Naive thymus-derived CD4-positive, alpha-beta T cell (primary cell): ENCODE data around the gene CRBN. TPM values are rescaled to one million over a fixed set of nuclear protein-coding genes. Genes with fewer than 3 reads are reported as not detected.

ENCODE experiments used
- ATAC-seq: fragments of 150-1000 bp; cut with Tn5 transposase; 2 replicates; pipeline ENCODE4 v1.10.0; 2021; ENCODE audit warnings: mild to moderate bottlenecking, moderate library complexity
- CTCF ChIA-PET: fragments of 350-600 bp; sonication (Branson Sonifier 250); formaldehyde crosslinking; loops from one replicate; lab custom pipeline; 2021; ENCODE audit warnings: antibody characterized with exemption; lab: Charles Lee
- POLR2A ChIA-PET: fragments of 350-600 bp; sonication (Branson Sonifier 250); formaldehyde crosslinking; loops from one replicate; lab custom pipeline; 2021; ENCODE audit warnings: antibody characterized with exemption, inconsistent platforms; lab: Charles Lee
- DNase-seq, 9 donors: peaks; one replicate each; pipeline versions ENCODE4 v3.0.0 to v3.0.0-alpha.2; 2020 to 2022; ENCODE audit warnings: mixed read lengths in 1 of 9
- H3K27ac ChIP-seq: one replicate; pipeline ENCODE4 v1.7.0; 2013; ENCODE audit warnings: mild to moderate bottlenecking, low read depth, low read length, moderate library complexity
- H3K27me3 ChIP-seq, 2 donors: one replicate each; pipeline ENCODE4 v1.7.0; 2013; ENCODE audit warnings: low read length in 2 of 2, mild to moderate bottlenecking in 2 of 2, moderate library complexity in 2 of 2; ENCODE audit not compliant: control insufficient read depth in 2 of 2, insufficient read depth in 2 of 2
- H3K36me3 ChIP-seq, 3 experiments: 1 replicate in 2 of 3; 2 replicates in 1 of 3; pipeline ENCODE4 v1.7.0; 2013; ENCODE audit warnings: low read length in 3 of 3, mild to moderate bottlenecking in 3 of 3, moderate library complexity in 1 of 3; ENCODE audit not compliant: insufficient read depth in 3 of 3, control insufficient read depth in 2 of 3
- H3K4me1 ChIP-seq, 2 donors: one replicate each; pipeline ENCODE4 v1.7.0; 2013; ENCODE audit warnings: low read length in 2 of 2, mild to moderate bottlenecking in 2 of 2, moderate library complexity in 1 of 2; ENCODE audit not compliant: control insufficient read depth in 2 of 2, insufficient read depth in 2 of 2
- H3K4me3 ChIP-seq: 2 replicates; pipeline ENCODE4 v1.7.0; 2013; ENCODE audit warnings: mild to moderate bottlenecking, low read length
- H3K9me3 ChIP-seq, 3 experiments: 1 replicate in 2 of 3; 2 replicates in 1 of 3; pipeline ENCODE4 v1.7.0; 2013; ENCODE audit warnings: low read length in 3 of 3; ENCODE audit not compliant: control insufficient read depth in 2 of 3
- H3K27ac Mint-ChIP-seq, 9 donors: one replicate each; pipeline ENCODE4 v1.8.0; 2020 to 2022; ENCODE audit warnings: mixed read lengths in 9 of 9, mild to moderate bottlenecking in 8 of 9, moderate library complexity in 5 of 9, inconsistent platforms in 2 of 9
- H3K27me3 Mint-ChIP-seq, 5 donors: one replicate each; pipeline ENCODE4 v1.8.0; 2021 to 2022; ENCODE audit warnings: mixed read lengths in 5 of 5, mild to moderate bottlenecking in 1 of 5
- H3K36me3 Mint-ChIP-seq, 5 donors: one replicate each; pipeline ENCODE4 v1.8.0; 2020 to 2022; ENCODE audit warnings: mixed read lengths in 5 of 5, mild to moderate bottlenecking in 3 of 5, inconsistent platforms in 1 of 5
- H3K4me1 Mint-ChIP-seq, 7 donors: one replicate each; pipeline ENCODE4 v1.8.0; 2020 to 2022; ENCODE audit warnings: mixed read lengths in 7 of 7, mild to moderate bottlenecking in 3 of 7, inconsistent platforms in 1 of 7
- H3K4me3 Mint-ChIP-seq, 10 donors: one replicate each; pipeline ENCODE4 v1.8.0; 2020 to 2022; ENCODE audit warnings: mild to moderate bottlenecking in 10 of 10, mixed read lengths in 10 of 10, moderate library complexity in 6 of 10, inconsistent platforms in 2 of 10
- H3K9me3 Mint-ChIP-seq, 11 donors: one replicate each; pipeline ENCODE4 v1.8.0; 2020 to 2022; ENCODE audit warnings: mixed read lengths in 11 of 11, mild to moderate bottlenecking in 4 of 11, inconsistent platforms in 1 of 11, moderate library complexity in 1 of 11
- intact Hi-C, 2 donors: fragments of 100-400 bp; cut with micrococcal nuclease; formaldehyde crosslinking; loops; one replicate each; pipeline ENCODE4 v1.15.1; 2023
- polyA plus RNA-seq, 2 donors: library from polyadenylated mRNA; unstranded; fragments of 300-500 nt; fragmentation: Illumina TruSeq; gene quantifications; one replicate each; pipeline ENCODE4 v1.2.3, GENCODE V29; 2021
- total RNA-seq, 6 experiments: library from RNA in 5 of 6; stranded (reverse) in 5 of 6; gene quantifications; 1 replicate in 5 of 6; 2 replicates in 1 of 6; pipeline ENCODE4 v1.2.3 and lab custom pipeline; 2021 to 2026

The CRBN gene
- total and polyA plus RNA-seq, 7 experiments from 2014 or later, result 69.1 to 198 (median 162) TPM

DNA sequence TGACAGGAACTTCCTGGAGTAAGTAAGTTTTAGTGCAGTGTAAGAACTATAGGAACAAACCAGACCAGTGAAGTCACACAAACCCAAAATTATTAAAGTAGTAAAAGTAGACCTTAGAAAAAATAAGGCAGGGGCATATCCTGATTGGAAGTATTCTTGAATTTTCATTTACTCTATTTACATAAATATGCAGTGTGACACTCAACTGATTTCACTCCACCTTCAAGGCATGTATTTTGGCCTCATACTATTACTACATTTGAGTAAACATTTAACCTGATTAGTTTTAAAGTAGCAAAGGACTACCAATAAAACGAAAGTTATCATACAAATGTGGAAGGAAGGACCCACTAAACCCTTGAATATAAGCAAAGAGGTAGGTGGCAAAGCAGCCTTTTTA is 29.9 kb downstream of the CRBN start:
- no peaks in the 10 kb centered on the region for H3K27me3 Mint-ChIP-seq
- H3K4me1 Mint-ChIP-seq, result peaks cover 0 to 49% (median 23%) of the 10 kb centered on the region in 7 donors
- peaks cover 0 to 57% (median 33%) of the 10 kb centered on the region in 5 donors for H3K36me3 Mint-ChIP-seq
- ChIA-PET CTCF (no interaction called here), POLR2A (interaction anchor here (1.2 kb wide), 1 partner anchor 8 kb away, joined by 3 read pairs; no protein-coding TSS in a partner anchor)
- H3K27ac ChIP-seq, result peak overlapping the region; percentile 37
- no peak overlapping the region for H3K4me3 Mint-ChIP-seq
- H3K36me3 ChIP-seq, result peaks cover 15 to 78% (median 39%) of the 10 kb centered on the region in 3 experiments
- no peaks in the 10 kb centered on the region for H3K27me3 ChIP-seq
- no peak overlapping the region for H3K4me3 ChIP-seq
- peak overlapping the region in 8 of 9 donors; percentile 38 to 81 (median 64) for H3K27ac Mint-ChIP-seq
- no peaks in the 10 kb centered on the region for H3K9me3 ChIP-seq
- DNase-seq (no peak), ATAC-seq (no peak)
- intact Hi-C loops, result no loop called here
- H3K9me3 Mint-ChIP-seq, result no peaks in the 10 kb centered on the region
- H3K4me1 ChIP-seq, result peaks cover 0 to 8% of the 10 kb centered on the region in 2 donors

DNA sequence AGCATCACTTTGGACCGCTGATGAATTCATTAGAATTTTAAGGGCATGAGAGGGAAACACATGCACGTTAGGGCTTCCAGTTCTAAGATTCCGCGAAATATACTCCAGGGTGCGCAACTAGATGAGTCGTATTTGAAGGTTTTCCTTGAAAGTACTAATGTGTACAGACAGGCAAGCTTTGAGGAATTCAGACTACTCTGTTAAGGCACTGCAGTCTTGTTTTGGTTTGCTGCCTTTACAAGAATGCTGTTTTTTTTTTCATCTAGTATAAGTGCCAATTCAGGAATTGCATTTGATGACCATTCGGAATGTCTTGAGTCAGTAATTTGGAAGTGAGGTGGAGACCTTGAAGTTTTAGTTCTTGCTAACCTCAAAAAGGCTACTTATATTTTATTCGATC is 33.7 kb downstream of the CRBN start:
- ATAC-seq (no peak), DNase-seq (no peak)
- Histone ChIP-seq H3K9me3 (no peaks in the 10 kb centered on the region), H3K27me3 (no peaks in the 10 kb centered on the region), H3K27ac (no peak overlapping the region), H3K4me3 (no peak overlapping the region), H3K4me1 (peaks cover 0 to 8% of the 10 kb centered on the region in 2 donors), H3K36me3 (peaks cover 6 to 79% (median 17%) of the 10 kb centered on the region in 3 experiments)
- Mint-ChIP-seq H3K9me3 (no peaks in the 10 kb centered on the region), H3K36me3 (peaks cover 0 to 55% (median 26%) of the 10 kb centered on the region in 5 donors), H3K4me1 (peaks cover 6 to 25% (median 19%) of the 10 kb centered on the region in 7 donors), H3K27me3 (no peaks in the 10 kb centered on the region), H3K27ac (peak overlapping the region in 3 of 9 donors; percentile 27 to 77 (median 54)), H3K4me3 (no peak overlapping the region)
- ChIA-PET CTCF (no interaction called here), POLR2A (interaction anchor here (0.6 kb wide), 1 partner anchor 1160 kb away, joined by 6 read pairs; no protein-coding TSS in a partner anchor)
- intact Hi-C loops, result loop anchor here in 1 of 2 donors (1.0 kb wide), 1 partner anchor 9 kb away; no protein-coding TSS in a partner anchor

DNA sequence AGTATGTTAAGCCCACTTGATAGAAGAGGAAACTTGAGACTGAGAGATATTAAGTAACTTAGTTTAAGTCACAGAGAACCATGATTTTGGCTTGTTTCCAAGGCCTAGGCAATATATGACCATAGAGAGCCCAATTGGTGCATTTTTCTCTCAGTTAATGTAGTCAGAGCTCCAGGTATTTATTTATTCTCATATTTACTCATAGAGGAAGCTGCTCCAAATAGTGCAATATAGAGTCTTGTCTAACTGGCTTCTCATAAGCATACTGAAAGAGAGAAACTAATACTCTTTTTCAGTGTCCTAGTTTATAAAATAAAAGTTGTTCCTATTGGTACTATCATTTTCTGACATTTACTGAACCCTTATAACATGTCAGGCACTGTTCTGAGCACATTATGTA is 37.6 kb downstream of the CRBN start:
- H3K4me1 Mint-ChIP-seq, result peaks cover 13 to 35% (median 30%) of the 10 kb centered on the region in 7 donors
- ChIA-PET CTCF (no interaction called here), POLR2A (interaction anchor here (1.0 kb wide), 1 partner anchor 8 kb away, joined by 3 read pairs; no protein-coding TSS in a partner anchor)
- Histone ChIP-seq H3K36me3 (peaks cover 0 to 84% (median 12%) of the 10 kb centered on the region in 3 experiments), H3K4me1 (no peaks in the 10 kb centered on the region), H3K27me3 (no peaks in the 10 kb centered on the region), H3K4me3 (no peak overlapping the region), H3K27ac (peak overlapping the region; percentile 2), H3K9me3 (no peaks in the 10 kb centered on the region)
- H3K36me3 Mint-ChIP-seq, result peaks cover 8 to 67% (median 39%) of the 10 kb centered on the region in 5 donors
- no peaks in the 10 kb centered on the region for H3K27me3 Mint-ChIP-seq
- ATAC-seq (no peak), DNase-seq (no peak)
- H3K27ac Mint-ChIP-seq, result peak overlapping the region in 5 of 9 donors; percentile 39 to 83 (median 50)
- no peaks in the 10 kb centered on the region for H3K9me3 Mint-ChIP-seq
- intact Hi-C loops, result no loop called here
- H3K4me3 Mint-ChIP-seq, result no peak overlapping the region

DNA sequence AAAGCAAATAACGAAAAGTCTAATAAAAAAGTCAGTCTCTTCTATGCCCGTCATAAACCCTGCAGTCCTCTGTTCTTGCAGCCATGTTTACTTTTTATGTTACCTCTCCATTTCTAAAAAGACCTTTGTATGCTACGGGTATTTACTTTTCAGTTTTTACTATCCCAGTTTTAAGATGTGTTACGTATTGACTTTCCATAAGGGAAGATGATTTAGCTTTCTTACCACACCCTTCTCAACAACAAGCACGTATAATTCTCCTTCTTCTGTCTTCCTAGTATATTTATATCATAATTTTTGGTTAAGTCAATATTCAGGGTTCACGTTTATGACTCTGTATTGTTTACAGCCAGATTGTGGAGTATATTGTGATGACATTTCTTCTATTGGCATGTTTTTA is 42.0 kb downstream of the CRBN start:
- intact Hi-C loops, result no loop called here
- H3K27me3 Mint-ChIP-seq, result no peaks in the 10 kb centered on the region
- DNase-seq (no peak), ATAC-seq (no peak)
- H3K36me3 Mint-ChIP-seq, result peaks cover 8 to 44% (median 34%) of the 10 kb centered on the region in 5 donors
- no peaks in the 10 kb centered on the region for H3K9me3 Mint-ChIP-seq
- Histone ChIP-seq H3K9me3 (no peaks in the 10 kb centered on the region), H3K27me3 (no peaks in the 10 kb centered on the region), H3K36me3 (peaks cover 0 to 57% (median 0%) of the 10 kb centered on the region in 3 experiments), H3K4me1 (peaks cover 0 to 17% of the 10 kb centered on the region in 2 donors), H3K27ac (peak overlapping the region; percentile 43), H3K4me3 (no peak overlapping the region)
- H3K4me3 Mint-ChIP-seq, result no peak overlapping the region
- H3K27ac Mint-ChIP-seq, result peak overlapping the region in 8 of 9 donors; percentile 36 to 83 (median 74)
- peaks cover 38 to 73% (median 64%) of the 10 kb centered on the region in 7 donors for H3K4me1 Mint-ChIP-seq
- ChIA-PET POLR2A (interaction anchor here (1.6 kb wide), 1 partner anchor 8 kb away, joined by 4 read pairs; no protein-coding TSS in a partner anchor), CTCF (no interaction called here)

DNA sequence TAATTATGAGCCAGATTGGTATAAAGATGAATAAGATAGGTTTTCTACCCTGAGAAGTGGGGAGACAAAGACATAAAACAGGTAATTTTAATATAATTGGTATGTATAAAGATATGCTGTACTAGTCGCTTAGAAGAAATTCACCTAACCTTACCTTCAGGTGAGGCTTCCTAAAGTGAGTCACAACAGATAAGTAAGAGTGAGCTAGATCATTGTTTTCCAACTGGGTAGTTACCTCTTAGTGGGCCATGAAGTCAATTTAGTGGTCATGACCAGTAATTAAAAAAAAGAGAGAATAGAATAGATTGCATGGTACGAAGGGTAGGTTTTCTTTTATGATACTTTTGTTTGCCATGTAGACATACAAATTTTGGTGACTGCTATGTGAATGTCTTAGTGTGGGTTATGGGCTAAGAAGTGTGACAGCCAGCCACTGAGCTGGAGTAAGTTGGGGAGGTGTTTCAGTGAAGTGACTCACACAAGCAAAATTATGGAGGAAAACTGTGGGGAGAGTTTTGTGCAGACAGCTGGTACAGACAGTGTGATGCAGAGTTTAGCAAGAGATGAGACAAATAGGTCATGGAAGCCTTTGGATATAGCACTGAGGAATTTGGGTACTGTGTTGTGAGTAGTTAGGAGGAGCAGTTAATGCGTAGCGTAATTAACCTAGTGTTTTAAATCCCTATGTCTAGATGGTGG is 44.6 kb downstream of the CRBN start:
- intact Hi-C loops, result loop anchor here in 1 of 2 donors (1.0 kb wide), 1 partner anchor 8 kb away; no protein-coding TSS in a partner anchor
- peak overlapping the region; percentile 55 for H3K27ac ChIP-seq
- Mint-ChIP-seq H3K27ac (peak overlapping the region; percentile 6 to 83 (median 71)), H3K4me1 (peaks cover 32 to 71% (median 69%) of the 10 kb centered on the region in 7 donors), H3K9me3 (no peaks in the 10 kb centered on the region), H3K4me3 (peak overlapping the region in 7 of 10 donors; percentile 1 to 42 (median 13)), H3K36me3 (peaks cover 8 to 37% (median 23%) of the 10 kb centered on the region in 5 donors), H3K27me3 (no peaks in the 10 kb centered on the region)
- H3K4me3 ChIP-seq, result no peak overlapping the region
- DNase-seq (no peak), ATAC-seq (peak; percentile 20)
- POLR2A ChIA-PET, result interaction anchor here (0.6 to 1.1 kb wide), 2 partner anchors 12 to 34 kb away, joined by 3 to 6 read pairs; no protein-coding TSS in a partner anchor
- H3K4me1 ChIP-seq, result peaks cover 0 to 17% of the 10 kb centered on the region in 2 donors
- CTCF ChIA-PET, result no interaction called here
- no peaks in the 10 kb centered on the region for H3K9me3 ChIP-seq
- H3K27me3 ChIP-seq, result no peaks in the 10 kb centered on the region
- peaks cover 0 to 36% (median 4%) of the 10 kb centered on the region in 3 experiments for H3K36me3 ChIP-seq

DNA sequence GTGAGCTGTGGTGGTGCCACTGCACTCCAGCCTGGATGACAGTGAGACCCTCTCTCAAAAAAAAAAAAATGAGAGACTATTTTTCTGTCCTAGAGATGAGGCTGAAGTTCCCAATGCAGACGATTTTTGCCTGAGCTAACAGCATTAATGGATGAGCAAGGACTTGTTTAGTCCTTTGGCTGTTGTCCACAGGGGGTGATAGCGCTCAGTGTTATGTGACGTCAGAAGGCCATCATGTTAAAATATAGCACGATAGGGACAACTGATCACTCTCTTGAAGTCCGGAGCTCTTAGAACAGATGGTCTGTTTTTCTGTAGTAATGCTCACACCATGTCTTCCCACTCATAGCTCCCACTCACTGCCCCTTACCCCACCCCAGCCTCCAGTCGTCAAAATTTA is 46.0 kb downstream of the CRBN start:
- H3K4me1 Mint-ChIP-seq, result peaks cover 32 to 75% (median 72%) of the 10 kb centered on the region in 7 donors
- ChIA-PET POLR2A (interaction anchor here (0.6 to 0.8 kb wide), 2 partner anchors 29 to 35 kb away, joined by 3 to 4 read pairs; no protein-coding TSS in a partner anchor), CTCF (interaction anchor here (1.2 kb wide), 1 partner anchor 9 kb away, joined by 4 read pairs; no protein-coding TSS in a partner anchor)
- Histone ChIP-seq H3K4me3 (no peak overlapping the region), H3K36me3 (peaks cover 0 to 30% (median 6%) of the 10 kb centered on the region in 3 experiments), H3K9me3 (no peaks in the 10 kb centered on the region), H3K27ac (peak overlapping the region; percentile 34), H3K4me1 (peaks cover 0 to 27% of the 10 kb centered on the region in 2 donors), H3K27me3 (no peaks in the 10 kb centered on the region)
- H3K27ac Mint-ChIP-seq, result peak overlapping the region in 5 of 9 donors; percentile 4 to 78 (median 67)
- DNase-seq, result no peak
- peaks cover 3 to 37% (median 22%) of the 10 kb centered on the region in 5 donors for H3K36me3 Mint-ChIP-seq
- ATAC-seq, result no peak
- intact Hi-C loops, result no loop called here
- no peaks in the 10 kb centered on the region for H3K27me3 Mint-ChIP-seq
- no peaks in the 10 kb centered on the region for H3K9me3 Mint-ChIP-seq
- peak overlapping the region in 2 of 10 donors; percentile 15 to 26 for H3K4me3 Mint-ChIP-seq
